ENCODE results near the gene SNTG2.

- TF ChIP-seq TAF1 (IDR thresholded peaks at IDR 0.05; ENCODE audit: borderline replicate concordance, insufficient read depth, low read length): no peak
- TF ChIP-seq REST (IDR thresholded peaks at IDR 0.05; ENCODE audit: insufficient read depth in 1 of 2, low read depth in 2 of 2, low read length in 2 of 2): no peak
- no peak for TF ChIP-seq POLR2AphosphoS5 (IDR thresholded peaks at IDR 0.05; ENCODE audit: low read depth, low read length)
- TF ChIP-seq SIN3A (IDR thresholded peaks at IDR 0.05; ENCODE audit: borderline replicate concordance, insufficient read depth, low read length): no peak
- TF ChIP-seq FOXP2 (optimal IDR thresholded peaks at IDR 0.05; ENCODE audit: borderline replicate concordance, extremely low read depth, extremely low read length, insufficient read depth): no peak
Measured at GRCh38 chr2:1373830-1374229, 423.2 kb downstream of the SNTG2 start.
